LNCaP clone FGC (cell line): ENCODE results near the gene TRHDE.
A peak's percentile ranks its signal among the peaks of the same experiment; 100 is the strongest.

Source experiments
- DNase-seq: peaks from one replicate; pipeline ENCODE4 v3.0.0-alpha.2; 2011; ENCODE audit warnings: low read depth
- H3K4me3 ChIP-seq: 2 replicates; pipeline ENCODE4 v1.5.1; 2011; ENCODE audit warnings: mild to moderate bottlenecking, low read depth, low read length, control low read depth
- CTCF ChIP-seq: IDR thresholded peaks from 2 replicates; pipeline ENCODE4 v1.5.1; 2012; ENCODE audit warnings: mild to moderate bottlenecking; ENCODE audit not compliant: control insufficient read depth, insufficient read depth; ENCODE audit errors: extremely low read depth

TRHDE gene

GRCh38 chr12:72241552-72241951 lies 30.6 kb upstream of the TRHDE start:
- TF ChIP-seq CTCF, result no peak
- DNase-seq, result peak; percentile 56
- no peak overlapping the region for H3K4me3 ChIP-seq

DNA sequence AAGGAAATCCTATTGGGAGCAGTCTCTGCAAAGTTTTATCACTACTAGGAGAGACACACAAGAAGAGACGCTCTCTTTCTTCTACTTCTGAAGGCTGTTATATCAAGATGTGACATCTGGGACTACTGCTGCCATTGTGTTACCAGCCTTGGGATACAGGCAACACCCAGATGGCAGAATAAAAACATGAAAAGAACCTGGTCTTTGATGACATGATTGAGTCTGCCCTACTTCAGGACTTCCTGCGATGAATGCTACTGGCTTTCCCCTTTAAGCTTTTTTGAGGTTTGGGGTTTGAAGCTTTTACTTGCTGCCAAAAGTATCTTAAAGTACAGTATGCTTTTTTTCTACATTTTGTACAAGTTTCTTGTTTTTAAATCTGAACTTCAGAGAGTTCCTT lies 29.2 kb upstream of the TRHDE start:
- no peak for DNase-seq
- no peak for TF ChIP-seq CTCF
- no peak overlapping the region for H3K4me3 ChIP-seq

- no peak for DNase-seq
- H3K4me3 ChIP-seq, result no peak overlapping the region
- TF ChIP-seq CTCF, result no peak
Measured at GRCh38 chr12:72246370-72246769, 25.8 kb upstream of the TRHDE start.

DNA sequence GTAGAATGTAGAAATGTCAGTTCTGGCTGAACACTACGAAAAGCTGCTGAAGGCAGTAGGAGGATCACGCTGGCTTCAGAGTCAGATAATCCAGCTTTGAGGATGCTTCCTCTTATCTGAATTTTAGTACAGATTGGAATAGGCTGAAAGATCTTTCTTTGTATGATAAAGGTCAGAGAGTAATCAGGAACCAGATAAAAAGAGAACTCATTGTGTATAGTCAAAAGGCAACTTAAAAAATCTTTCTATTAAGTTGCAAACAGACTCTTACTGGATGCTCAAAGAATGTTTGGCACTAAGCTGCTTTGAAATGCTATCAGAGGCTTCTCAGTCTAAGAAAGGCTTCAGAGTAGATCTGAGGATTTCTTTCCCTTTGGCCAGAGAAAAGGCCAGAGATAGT lies 21.8 kb upstream of the TRHDE start:
- TF ChIP-seq CTCF, result no peak
- H3K4me3 ChIP-seq, result no peak overlapping the region
- no peak for DNase-seq

GRCh38 chr12:72256725-72257124 lies 15.4 kb upstream of the TRHDE start:
- no peak for DNase-seq
- H3K4me3 ChIP-seq, result no peak overlapping the region
- no peak for TF ChIP-seq CTCF

DNA sequence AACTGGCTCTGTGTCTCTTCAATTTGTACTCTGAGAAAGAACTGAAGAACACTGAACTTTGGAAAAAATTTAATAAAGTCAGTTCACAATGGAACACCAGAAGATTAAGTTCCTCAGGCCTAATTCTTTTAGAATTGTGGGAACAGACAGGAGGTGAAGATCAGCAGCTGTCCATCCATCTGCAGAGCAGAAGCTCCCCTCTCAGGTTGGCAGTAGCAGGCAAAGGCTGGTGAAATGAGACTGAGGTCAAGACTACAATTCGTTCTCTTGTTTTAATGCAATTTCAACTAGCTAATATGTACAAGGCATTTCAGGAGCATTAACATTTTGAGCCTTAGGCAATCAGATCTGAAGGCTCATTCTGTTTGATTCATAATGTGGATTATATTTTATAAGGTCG lies 10.3 kb upstream of the TRHDE start:
- H3K4me3 ChIP-seq, result no peak overlapping the region
- no peak for TF ChIP-seq CTCF
- no peak for DNase-seq

- DNase-seq, result peak; percentile 11
- H3K4me3 ChIP-seq, result no peak overlapping the region
- peak; percentile 60 for TF ChIP-seq CTCF
Measured at GRCh38 chr12:72264548-72265175, 7.5 kb upstream of the TRHDE start.
